ENCODE measurements around the gene PDXK. TPM values are rescaled to one million over a fixed set of nuclear protein-coding genes. Genes with fewer than 3 reads are reported as not detected.
"Not testable (repeated sequence)": the region's sequence is repeated elsewhere in the genome, so short reads cannot be mapped to it uniquely, and the experiment has no call there.

PDXK gene
- polyA plus RNA-seq, 1 of the 3 experiments (the other 2 are of a cell fraction) = 85.7 TPM

DNA sequence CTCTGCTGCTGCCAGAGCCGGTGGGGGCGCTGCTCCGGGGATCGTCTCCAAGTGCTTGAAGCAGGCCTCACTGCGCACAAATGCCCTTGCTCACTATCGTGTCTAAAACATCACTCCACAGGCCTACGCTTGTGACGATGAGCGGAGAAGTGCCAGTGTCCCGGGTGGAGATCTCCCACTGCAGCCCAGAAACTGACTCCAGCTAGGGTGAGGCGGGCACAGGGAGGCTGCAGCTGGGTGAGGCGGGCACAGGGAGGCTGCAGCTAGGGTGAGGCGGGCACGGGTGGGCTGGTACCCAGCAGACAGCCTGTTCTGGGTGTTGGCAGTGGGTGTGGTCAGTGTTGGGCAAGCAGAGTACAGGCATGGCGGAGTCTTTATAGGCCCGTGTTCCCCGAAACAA is 22.7 kb upstream of the PDXK start:
- H3F3A ChIP-seq (replicated peaks; ENCODE audit: insufficient read depth) = no peaks in the 10 kb centered on the region
- peaks cover 9 to 30% of the 10 kb centered on the region in 2 experiments for H3K36me3 ChIP-seq (replicated peaks in 1 of 2; ENCODE audit: control insufficient read depth in 1 of 2, insufficient read depth in 2 of 2, low read length in 1 of 2)
- H3K27me3 ChIP-seq (ENCODE audit: insufficient read depth) = no peaks in the 10 kb centered on the region
- H3K9me3 ChIP-seq = no peaks in the 10 kb centered on the region
- DNase-seq = no peak
- no peak overlapping the region for H3K4me3 ChIP-seq (ENCODE audit: low read depth in 2 of 2, low read length in 1 of 2)
- no peak overlapping the region for H2AFZ ChIP-seq (ENCODE audit: low read depth)
- no peak overlapping the region for H3K9ac ChIP-seq
- no peak for TF ChIP-seq RAD21 (IDR thresholded peaks at IDR 0.05; ENCODE audit: low read length)
- no peaks in the 10 kb centered on the region for H3K79me2 ChIP-seq (ENCODE audit: insufficient read depth)
- no peaks in the 10 kb centered on the region for H3K4me1 ChIP-seq (ENCODE audit: control insufficient read depth in 1 of 2, insufficient read depth in 2 of 2, low read depth in 1 of 2, low read length in 1 of 2)
- POLR2A ChIA-PET = no interaction called here
- H3K4me2 ChIP-seq = no peak overlapping the region
- H4K20me1 ChIP-seq (ENCODE audit: insufficient read depth) = no peaks in the 10 kb centered on the region
- 98% methylated on average over 16 of the region's 17 CpGs for WGBS (ENCODE audit: low lambda C conversion rate)
- no peak overlapping the region for H3K27ac ChIP-seq (ENCODE audit: low read depth in 2 of 2, low read length in 1 of 2)
- CTCF ChIA-PET = no interaction called here
- H3K9me2 ChIP-seq = no peaks in the 10 kb centered on the region

DNA sequence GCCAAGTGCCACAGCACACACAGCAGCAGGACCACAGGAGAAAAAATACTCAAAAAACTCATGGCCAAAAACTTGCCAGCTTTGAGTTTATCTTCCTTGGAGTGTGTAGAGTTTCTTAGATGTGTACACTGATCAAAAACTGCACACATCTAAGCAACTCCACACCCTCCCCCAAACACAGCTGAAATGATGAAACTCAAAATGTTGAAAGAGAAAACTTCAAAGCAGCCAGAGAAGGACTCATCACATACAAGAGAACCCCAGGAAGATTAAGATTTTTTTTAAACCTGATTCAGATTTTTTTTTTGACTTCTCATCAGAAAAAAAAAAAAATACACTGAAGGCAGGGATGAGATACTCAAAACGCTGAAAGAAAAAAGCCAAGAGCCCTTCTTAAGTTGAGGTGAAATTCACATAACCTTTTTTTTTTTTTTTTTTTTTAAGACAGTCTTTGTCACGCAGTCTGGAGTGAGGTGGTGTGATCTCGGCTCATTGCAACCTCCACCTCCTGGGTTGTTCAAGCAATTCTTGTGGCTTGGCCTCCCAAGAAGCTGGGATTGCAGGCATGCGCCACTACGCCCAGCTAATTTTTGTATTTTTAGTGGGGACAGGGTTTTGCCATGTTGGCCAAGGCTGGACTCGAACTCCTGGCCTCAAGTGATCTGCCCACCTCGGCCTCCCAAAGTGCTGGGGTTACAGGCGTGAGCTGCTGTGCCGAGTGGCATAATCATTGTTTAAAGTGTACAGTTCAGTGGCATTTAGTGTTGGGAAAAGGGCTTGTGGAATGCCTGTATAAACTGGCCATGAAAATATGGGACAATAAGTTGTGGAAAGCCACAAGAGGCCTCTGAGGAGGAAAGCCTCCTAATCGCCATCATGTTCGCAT is 20.9 kb upstream of the PDXK start:
- H3K27ac ChIP-seq (ENCODE audit: low read depth in 2 of 2, low read length in 1 of 2) = no peak overlapping the region
- no peak for DNase-seq
- H3K4me2 ChIP-seq = no peak overlapping the region
- H3F3A ChIP-seq (replicated peaks; ENCODE audit: insufficient read depth) = no peaks in the 10 kb centered on the region
- CTCF ChIA-PET = interaction anchor here (1.1 kb wide), 1 partner anchor 31 kb away, joined by 3 read pairs; no protein-coding TSS in a partner anchor
- H3K79me2 ChIP-seq (ENCODE audit: insufficient read depth) = no peaks in the 10 kb centered on the region
- peaks cover 4 to 23% of the 10 kb centered on the region in 2 experiments for H3K36me3 ChIP-seq (replicated peaks in 1 of 2; ENCODE audit: control insufficient read depth in 1 of 2, insufficient read depth in 2 of 2, low read length in 1 of 2)
- H3K4me3 ChIP-seq (ENCODE audit: low read depth in 2 of 2, low read length in 1 of 2) = no peak overlapping the region
- TF ChIP-seq, protein P1, sequence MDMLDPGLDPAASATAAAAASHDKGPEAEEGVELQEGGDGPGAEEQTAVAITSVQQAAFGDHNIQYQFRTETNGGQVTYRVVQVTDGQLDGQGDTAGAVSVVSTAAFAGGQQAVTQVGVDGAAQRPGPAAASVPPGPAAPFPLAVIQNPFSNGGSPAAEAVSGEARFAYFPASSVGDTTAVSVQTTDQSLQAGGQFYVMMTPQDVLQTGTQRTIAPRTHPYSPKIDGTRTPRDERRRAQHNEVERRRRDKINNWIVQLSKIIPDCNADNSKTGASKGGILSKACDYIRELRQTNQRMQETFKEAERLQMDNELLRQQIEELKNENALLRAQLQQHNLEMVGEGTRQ (IDR thresholded peaks at IDR 0.05; ENCODE audit: borderline replicate concordance, low read depth, low read length) = no peak
- TF ChIP-seq POLR2AphosphoS5 (IDR thresholded peaks at IDR 0.05; ENCODE audit: low read depth, low read length) (no peak), CHD2 (IDR thresholded peaks at IDR 0.05; ENCODE audit: low read length, partially characterized antibody) (no peak), FOXJ3 (CRISPR knock-in tag; IDR thresholded peaks at IDR 0.05) (no peak)
- TF ChIP-seq, protein P2, sequence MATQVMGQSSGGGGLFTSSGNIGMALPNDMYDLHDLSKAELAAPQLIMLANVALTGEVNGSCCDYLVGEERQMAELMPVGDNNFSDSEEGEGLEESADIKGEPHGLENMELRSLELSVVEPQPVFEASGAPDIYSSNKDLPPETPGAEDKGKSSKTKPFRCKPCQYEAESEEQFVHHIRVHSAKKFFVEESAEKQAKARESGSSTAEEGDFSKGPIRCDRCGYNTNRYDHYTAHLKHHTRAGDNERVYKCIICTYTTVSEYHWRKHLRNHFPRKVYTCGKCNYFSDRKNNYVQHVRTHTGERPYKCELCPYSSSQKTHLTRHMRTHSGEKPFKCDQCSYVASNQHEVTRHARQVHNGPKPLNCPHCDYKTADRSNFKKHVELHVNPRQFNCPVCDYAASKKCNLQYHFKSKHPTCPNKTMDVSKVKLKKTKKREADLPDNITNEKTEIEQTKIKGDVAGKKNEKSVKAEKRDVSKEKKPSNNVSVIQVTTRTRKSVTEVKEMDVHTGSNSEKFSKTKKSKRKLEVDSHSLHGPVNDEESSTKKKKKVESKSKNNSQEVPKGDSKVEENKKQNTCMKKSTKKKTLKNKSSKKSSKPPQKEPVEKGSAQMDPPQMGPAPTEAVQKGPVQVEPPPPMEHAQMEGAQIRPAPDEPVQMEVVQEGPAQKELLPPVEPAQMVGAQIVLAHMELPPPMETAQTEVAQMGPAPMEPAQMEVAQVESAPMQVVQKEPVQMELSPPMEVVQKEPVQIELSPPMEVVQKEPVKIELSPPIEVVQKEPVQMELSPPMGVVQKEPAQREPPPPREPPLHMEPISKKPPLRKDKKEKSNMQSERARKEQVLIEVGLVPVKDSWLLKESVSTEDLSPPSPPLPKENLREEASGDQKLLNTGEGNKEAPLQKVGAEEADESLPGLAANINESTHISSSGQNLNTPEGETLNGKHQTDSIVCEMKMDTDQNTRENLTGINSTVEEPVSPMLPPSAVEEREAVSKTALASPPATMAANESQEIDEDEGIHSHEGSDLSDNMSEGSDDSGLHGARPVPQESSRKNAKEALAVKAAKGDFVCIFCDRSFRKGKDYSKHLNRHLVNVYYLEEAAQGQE (IDR thresholded peaks at IDR 0.05; ENCODE audit: low read depth, low read length) = no peak
- no peak overlapping the region for H3K9ac ChIP-seq
- no peak overlapping the region for H2AFZ ChIP-seq (ENCODE audit: low read depth)
- POLR2A ChIA-PET = no interaction called here
- H3K4me1 ChIP-seq (ENCODE audit: control insufficient read depth in 1 of 2, insufficient read depth in 2 of 2, low read depth in 1 of 2, low read length in 1 of 2) = peaks cover 0 to under 1% of the 10 kb centered on the region in 2 experiments; a peak in 1 of 4 replicates
- WGBS (ENCODE audit: low lambda C conversion rate) = 95% methylated on average over 8 of the region's 11 CpGs
- no peaks in the 10 kb centered on the region for H4K20me1 ChIP-seq (ENCODE audit: insufficient read depth)
- H3K9me2 ChIP-seq = no peaks in the 10 kb centered on the region
- no peaks in the 10 kb centered on the region for H3K9me3 ChIP-seq
- H3K27me3 ChIP-seq (ENCODE audit: insufficient read depth) = no peaks in the 10 kb centered on the region

DNA sequence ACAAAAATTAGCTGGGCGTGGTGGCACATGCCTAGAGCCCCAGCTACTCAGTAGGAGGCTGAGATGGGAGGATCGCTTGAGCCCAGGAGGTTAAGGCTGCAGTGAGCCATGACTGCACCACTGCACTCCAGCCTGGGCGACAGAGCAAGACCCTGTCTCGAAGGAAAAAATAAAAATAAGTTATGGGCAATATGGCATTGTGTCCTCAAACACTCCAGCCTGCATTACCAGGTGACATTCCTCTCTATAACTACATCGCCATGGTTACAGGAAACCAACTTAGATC is 19.5 kb upstream of the PDXK start:
- CTCF ChIA-PET; H3K9ac ChIP-seq; H3K9me3 ChIP-seq; H3K9me2 ChIP-seq; H3K4me2 ChIP-seq; H3F3A ChIP-seq (replicated peaks; ENCODE audit: insufficient read depth); H3K27ac ChIP-seq (ENCODE audit: low read depth in 2 of 2, low read length in 1 of 2); H2AFZ ChIP-seq (ENCODE audit: low read depth); H3K27me3 ChIP-seq (ENCODE audit: insufficient read depth); POLR2A ChIA-PET; H3K4me3 ChIP-seq (ENCODE audit: low read depth in 2 of 2, low read length in 1 of 2); H3K4me1 ChIP-seq (ENCODE audit: control insufficient read depth in 1 of 2, insufficient read depth in 2 of 2, low read depth in 1 of 2, low read length in 1 of 2); H3K36me3 ChIP-seq (replicated peaks in 1 of 2; ENCODE audit: control insufficient read depth in 1 of 2, insufficient read depth in 2 of 2, low read length in 1 of 2); H4K20me1 ChIP-seq (ENCODE audit: insufficient read depth); H3K79me2 ChIP-seq (ENCODE audit: insufficient read depth); DNase-seq: not testable (repeated sequence)
- WGBS (ENCODE audit: low lambda C conversion rate) = 96% methylated on average over 5 of the region's 5 CpGs

Data from SK-N-SH (cell line).